ENCODE data around the gene LINC00237. TPM values are rescaled to one million over a fixed set of nuclear protein-coding genes. Genes with fewer than 3 reads are reported as not detected.

Gene LINC00237
- total RNA-seq, 4 donors from 2014 or later = 0.33 TPM; not detected in 3

- TF ChIP-seq, protein P1, sequence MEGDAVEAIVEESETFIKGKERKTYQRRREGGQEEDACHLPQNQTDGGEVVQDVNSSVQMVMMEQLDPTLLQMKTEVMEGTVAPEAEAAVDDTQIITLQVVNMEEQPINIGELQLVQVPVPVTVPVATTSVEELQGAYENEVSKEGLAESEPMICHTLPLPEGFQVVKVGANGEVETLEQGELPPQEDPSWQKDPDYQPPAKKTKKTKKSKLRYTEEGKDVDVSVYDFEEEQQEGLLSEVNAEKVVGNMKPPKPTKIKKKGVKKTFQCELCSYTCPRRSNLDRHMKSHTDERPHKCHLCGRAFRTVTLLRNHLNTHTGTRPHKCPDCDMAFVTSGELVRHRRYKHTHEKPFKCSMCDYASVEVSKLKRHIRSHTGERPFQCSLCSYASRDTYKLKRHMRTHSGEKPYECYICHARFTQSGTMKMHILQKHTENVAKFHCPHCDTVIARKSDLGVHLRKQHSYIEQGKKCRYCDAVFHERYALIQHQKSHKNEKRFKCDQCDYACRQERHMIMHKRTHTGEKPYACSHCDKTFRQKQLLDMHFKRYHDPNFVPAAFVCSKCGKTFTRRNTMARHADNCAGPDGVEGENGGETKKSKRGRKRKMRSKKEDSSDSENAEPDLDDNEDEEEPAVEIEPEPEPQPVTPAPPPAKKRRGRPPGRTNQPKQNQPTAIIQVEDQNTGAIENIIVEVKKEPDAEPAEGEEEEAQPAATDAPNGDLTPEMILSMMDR (IDR thresholded peaks at IDR 0.05) = no peak
- TF ChIP-seq POLR2A (IDR thresholded peaks at IDR 0.05) = no peak
- no peak overlapping the region for H3K4me3 ChIP-seq (replicated peaks in 1 of 3)
- no peaks in the 10 kb centered on the region for H3K36me3 ChIP-seq
- peaks cover 13% of the 10 kb centered on the region in 2 donors for H3K4me1 ChIP-seq
- peak in 1 of 2 donors; percentile 19 for DNase-seq
- WGBS, 2 donors = 69 to 84% methylated on average over 3 of the region's 3 CpGs
- no peaks in the 10 kb centered on the region for H3K27me3 ChIP-seq
- intact Hi-C loops (cut with DNase I) = no loop called here
- H3K27ac ChIP-seq = peak overlapping the region in 1 of 3 donors; percentile 8
- no peaks in the 10 kb centered on the region for H3K9me3 ChIP-seq
Measured at GRCh38 chr20:21139881-21140566, 33.9 kb upstream of the LINC00237 start.

GRCh38 chr20:21137078-21137477 is 30.9 kb upstream of the LINC00237 start:
- peaks cover 3 to 4% of the 10 kb centered on the region in 2 donors for H3K36me3 ChIP-seq
- peak overlapping the region in 1 of 3 donors; percentile 7 for H3K27ac ChIP-seq
- H3K9me3 ChIP-seq = no peaks in the 10 kb centered on the region
- TF ChIP-seq POLR2A (IDR thresholded peaks at IDR 0.05) = no peak
- TF ChIP-seq, protein P1 (IDR thresholded peaks at IDR 0.05) = no peak
- 30 to 44% methylated on average over 1 of the region's 1 CpG for WGBS, 2 donors
- H3K4me3 ChIP-seq (replicated peaks in 1 of 3) = no peak overlapping the region
- H3K27me3 ChIP-seq = no peaks in the 10 kb centered on the region
- H3K4me1 ChIP-seq = peaks cover 13% of the 10 kb centered on the region in 2 donors
- DNase-seq = peak; percentile 75 to 80
- intact Hi-C loops (cut with DNase I) = no loop called here

- 97% methylated on average over 8 of the region's 8 CpGs for WGBS, 2 donors
- intact Hi-C loops (cut with DNase I) = no loop called here
- H3K36me3 ChIP-seq = peaks cover 4 to 7% of the 10 kb centered on the region in 2 donors
- H3K27me3 ChIP-seq = no peaks in the 10 kb centered on the region
- TF ChIP-seq, protein P1 (IDR thresholded peaks at IDR 0.05) = no peak
- TF ChIP-seq POLR2A (IDR thresholded peaks at IDR 0.05) = no peak
- DNase-seq = no peak
- peaks cover 13% of the 10 kb centered on the region in 2 donors for H3K4me1 ChIP-seq
- no peak overlapping the region for H3K4me3 ChIP-seq (replicated peaks in 1 of 3)
- H3K9me3 ChIP-seq = no peaks in the 10 kb centered on the region
- no peak overlapping the region for H3K27ac ChIP-seq
Measured at GRCh38 chr20:21136015-21136732, 30.0 kb upstream of the LINC00237 start.

- DNase-seq = no peak
- H3K36me3 ChIP-seq = peaks cover 4 to 7% of the 10 kb centered on the region in 2 donors
- no peak for TF ChIP-seq POLR2A (IDR thresholded peaks at IDR 0.05)
- TF ChIP-seq, protein P1 (IDR thresholded peaks at IDR 0.05) = no peak
Measured at GRCh38 chr20:21134883-21135493, 28.8 kb upstream of the LINC00237 start.

More at GRCh38 chr20:21134883-21135493, 28.8 kb upstream of the LINC00237 start:
- H3K4me1 ChIP-seq = peaks cover 9 to 10% of the 10 kb centered on the region in 2 donors
- WGBS, 2 donors = 97 to 98% methylated on average over 10 of the region's 10 CpGs
- intact Hi-C loops (cut with DNase I) = no loop called here
- no peaks in the 10 kb centered on the region for H3K27me3 ChIP-seq
- H3K4me3 ChIP-seq (replicated peaks in 1 of 3) = no peak overlapping the region
- H3K27ac ChIP-seq = no peak overlapping the region
- H3K9me3 ChIP-seq = no peaks in the 10 kb centered on the region

All from thyroid gland (tissue), 4 donors.